Measurements from ENCODE around the gene LENEP.

The LENEP gene

DNA sequence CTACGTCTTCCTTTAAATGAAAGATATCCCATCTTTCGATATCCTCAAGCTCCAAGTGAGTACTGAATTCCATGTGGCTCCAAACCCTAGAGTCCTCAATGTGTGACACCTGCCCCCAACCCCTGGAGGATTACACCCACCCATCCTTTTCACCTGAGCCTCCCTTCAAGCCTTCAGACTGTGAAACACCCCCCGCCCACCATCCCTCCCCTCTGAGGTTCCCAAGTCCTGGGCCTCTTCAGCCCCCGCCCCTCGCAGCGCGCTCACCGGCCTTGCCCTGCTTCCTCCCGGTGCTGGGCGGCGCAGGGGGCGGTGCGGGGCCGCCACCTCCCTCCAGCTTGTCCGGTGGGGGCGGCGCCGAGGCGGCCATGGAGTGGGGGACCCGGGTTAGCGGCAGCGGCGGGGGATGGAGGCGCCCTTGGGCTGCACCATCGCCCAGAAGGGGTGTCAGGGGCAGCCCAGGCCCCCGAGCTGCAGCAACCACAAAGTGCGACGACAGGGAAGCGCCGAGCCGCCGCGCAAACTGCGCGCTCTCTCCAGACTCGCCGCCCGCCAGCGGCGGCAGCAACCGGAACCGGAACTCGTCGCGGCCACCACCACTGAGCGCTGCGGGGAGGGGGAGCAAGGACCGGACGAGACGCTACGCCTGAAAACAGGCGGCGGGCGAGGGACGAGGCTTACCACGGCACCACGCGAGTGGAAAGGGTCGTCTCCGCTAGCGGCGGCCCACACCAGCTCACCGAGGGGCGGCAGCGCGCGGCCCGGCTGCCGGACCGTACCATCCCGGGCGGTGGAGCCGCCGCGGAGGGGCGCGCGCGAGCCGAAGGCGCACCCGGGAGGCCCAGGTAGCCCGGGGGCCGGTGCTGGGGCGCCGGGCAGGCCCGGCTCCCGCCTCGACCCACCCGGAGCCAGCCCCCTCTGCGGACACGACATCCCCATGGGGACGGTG lies 31.9 kb upstream of the LENEP start, which contains the start of gene PYGO2:
PYGO2 (minus strand) TSS at position 576 of the 949 bp plus-strand sequence; CDS start at position 370, 206 bp downstream.
- DNase-seq, result peak; percentile 88 to 90

DNA sequence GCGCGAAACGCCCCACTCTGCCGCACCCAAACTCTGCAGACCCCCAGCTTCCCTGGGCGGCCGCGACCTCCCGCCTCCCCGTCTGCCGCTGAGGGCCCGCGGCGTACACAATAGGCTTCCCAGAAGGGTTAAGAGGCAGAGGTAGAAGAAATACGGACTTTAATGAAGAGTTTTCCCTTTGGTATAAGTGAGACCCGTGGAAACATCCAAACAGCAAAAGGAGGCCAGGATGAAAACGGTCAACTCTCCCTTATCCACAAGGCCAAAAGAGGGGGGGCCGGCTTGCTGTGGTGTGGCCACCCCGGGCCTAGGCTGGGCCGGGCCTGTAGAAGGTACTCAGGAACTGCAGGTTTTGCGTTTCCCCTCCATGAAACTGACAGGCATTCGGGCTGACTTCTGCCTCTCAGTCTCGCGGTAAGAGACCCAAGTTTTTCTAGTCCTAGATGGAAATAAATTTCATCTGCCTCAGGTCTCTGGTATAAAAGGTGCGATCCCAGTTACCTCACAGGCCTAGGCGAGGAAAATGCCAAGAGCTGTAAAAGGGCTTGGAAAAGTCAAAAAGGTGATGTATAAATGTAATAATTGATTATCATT lies 31.1 kb upstream of the LENEP start:
- DNase-seq, result no peak

DNA sequence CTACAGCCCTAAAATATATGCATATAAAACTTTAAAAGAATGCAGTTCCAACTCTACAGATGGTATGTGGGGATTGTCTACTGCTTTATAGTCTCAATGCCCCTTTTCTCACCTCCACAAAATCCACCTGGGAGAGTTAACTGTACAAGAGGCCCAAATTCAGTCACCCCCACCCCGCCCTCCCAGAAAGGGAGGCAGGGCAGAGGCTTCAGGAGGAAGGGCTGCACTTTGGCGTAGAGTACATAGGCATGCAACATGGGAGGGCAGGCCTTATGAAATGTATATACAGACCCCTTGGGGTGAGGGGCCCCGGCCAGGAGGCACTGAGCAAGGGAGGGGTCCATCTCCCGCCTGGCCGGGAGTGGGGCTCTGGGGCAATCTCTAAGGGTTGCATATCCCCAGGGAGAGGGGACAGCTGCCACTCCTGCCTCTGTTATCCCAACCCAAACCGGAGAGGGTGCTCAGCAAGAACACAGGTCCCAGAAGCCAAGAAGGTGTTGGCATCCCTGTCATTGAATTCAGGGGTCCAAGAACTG lies 30.5 kb upstream of the LENEP start:
- DNase-seq, result no peak

DNA sequence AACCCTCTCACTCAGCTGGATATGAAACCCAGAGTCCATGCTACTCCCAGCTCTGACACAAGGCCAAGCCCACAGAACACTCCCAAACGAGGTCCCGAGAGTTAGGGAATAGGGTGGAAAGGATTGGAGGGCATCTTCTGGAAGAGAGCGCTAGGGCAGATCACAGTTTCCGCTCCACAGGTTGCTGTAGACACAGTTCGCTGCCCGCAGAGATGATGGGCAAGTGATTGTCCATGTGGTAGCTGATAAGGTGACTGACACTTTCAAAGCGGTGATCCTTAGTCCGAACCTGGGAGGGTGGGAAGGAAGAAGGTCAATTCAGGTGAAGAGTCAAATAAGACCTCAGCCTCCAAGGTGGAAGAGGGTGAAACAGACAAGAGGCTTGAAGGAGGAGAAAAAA lies 29.7 kb upstream of the LENEP start:
- DNase-seq, result no peak

DNA sequence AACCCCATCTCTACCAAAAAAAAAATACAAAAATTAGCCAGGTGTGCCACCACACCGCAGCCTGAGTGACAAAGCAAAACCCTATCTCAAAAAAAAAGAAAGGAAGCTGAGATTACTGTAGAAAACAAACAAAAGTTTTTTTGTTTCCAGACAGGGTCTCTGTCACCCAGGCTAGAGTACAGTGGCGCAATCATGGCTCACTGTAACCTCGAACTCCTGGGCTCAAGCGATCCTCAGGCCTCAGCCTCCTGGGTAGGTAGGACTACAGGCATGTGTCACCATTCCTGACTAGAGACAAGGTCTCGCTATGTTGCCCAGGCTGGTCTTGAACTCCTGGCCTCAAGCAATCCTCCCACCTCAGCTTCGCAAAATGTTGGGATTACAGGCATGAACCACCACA lies 29.0 kb upstream of the LENEP start:
- no peak for DNase-seq

DNA sequence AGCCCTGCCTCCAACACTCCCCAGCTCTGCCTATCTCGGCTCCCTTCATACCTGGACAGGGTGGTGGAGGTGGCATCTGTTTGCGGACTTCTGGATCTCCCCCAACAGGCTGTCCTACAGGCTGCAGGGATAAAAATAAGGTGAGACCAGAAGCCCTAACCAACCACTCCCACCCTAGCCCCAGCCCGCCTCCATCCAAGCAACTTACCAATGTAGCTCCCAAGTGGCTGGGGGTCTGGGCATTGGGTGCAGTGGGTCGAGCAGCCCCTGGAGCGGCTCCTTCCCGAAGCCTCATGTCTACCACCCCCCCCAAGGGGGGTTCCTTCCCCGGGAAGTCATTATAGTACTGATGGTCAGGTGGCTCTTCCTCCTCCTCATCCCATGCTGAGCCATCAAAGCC lies 27.3 kb upstream of the LENEP start:
- no peak for DNase-seq

DNA sequence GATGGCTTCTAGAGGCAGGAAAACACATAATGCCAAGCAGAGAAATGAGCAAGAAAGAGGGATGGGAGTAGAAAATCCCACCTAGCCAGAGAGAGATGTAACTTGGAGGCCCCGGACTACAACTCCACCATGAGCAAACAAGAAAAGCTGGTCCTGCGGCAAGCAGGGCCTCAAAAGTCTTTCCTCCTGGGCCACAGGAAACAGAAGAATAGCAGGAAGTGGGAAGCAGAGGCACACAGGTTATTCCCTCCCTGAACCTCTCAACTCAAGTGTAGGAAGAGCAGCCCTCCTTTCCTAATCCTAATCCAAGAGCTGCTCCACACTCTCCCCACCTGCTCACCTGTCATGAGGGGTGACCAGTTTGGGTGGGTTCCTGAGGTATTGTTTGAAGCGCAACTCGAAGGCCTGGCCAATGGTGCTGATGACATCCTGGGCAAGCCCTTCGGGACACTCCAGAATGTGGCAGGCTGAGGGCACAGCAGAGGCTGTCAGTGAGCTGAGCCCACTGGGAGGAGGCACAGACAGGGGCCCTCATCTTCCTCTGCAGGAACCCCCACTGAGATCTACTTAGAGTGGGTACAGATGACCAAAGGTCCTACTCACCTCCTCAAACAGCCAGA lies 25.9 kb upstream of the LENEP start:
- no peak for DNase-seq

DNA sequence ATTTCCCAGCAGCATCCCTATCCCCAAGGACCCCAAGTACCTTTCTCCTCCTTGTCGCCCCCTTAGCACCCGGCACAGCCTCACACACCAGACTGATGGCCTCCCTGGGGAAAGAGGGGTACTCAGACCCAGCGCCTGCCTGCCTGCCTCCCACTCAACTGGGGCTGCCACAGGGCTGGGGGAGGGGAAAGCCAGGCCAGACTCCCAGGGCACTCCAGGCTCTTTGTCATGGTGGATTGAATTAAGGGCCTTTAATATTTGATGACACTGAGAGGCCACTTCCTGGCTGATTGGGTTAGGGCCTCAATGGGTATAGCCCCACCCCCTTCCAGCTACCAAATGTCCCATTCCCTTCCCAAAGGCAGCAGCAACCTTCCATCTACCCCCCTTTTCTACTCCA lies 24.7 kb upstream of the LENEP start:
- no peak for DNase-seq

DNA sequence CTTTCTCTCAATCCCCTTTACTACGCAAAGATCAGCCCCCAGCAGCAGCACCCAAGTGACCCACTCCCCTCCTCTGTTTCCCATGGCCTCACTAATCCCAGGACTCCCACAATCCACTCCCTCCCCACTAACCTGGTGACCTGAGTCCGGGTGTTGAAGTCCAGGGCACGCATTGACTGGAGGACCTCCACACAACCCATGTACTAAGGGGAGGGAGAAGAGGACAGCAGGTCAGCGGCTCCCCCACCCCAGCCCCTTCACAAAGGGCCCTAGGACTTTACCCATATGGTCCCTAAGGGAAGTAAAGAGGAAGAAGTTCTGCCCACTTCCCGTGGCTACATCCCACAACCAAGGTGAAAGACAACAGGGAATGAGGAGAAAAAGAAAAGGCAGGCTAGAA lies 24.1 kb upstream of the LENEP start:
- no peak for DNase-seq

DNA sequence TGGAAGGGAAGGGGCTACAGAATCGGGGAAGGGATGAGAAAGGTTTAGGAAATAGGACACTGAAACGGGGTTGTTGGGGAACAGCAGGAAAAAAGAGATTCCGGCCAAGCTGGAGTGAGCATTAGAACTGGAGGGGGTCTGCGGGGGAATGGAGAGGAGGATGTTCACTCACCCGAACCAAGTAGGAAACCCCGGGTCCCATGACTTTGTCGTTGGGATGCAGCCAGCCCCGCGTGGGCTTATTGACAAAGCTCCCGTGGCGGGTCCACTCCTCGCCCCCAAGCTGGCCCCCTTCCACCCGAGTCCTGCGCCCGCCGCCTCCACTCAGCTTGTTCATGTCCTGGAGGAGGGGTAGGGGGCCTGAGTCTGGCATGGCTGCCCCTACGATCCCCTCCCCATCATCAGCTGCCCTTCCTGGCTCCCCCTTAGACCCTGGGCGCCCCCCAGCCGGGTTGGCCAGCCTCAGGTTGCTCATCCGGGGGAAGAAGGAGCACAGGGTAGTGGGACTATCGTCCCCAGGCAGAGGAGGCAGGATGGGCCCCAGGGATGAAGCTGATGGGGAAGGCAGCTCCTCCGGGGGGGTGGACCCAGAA lies 23.4 kb upstream of the LENEP start:
- no peak for DNase-seq

DNA sequence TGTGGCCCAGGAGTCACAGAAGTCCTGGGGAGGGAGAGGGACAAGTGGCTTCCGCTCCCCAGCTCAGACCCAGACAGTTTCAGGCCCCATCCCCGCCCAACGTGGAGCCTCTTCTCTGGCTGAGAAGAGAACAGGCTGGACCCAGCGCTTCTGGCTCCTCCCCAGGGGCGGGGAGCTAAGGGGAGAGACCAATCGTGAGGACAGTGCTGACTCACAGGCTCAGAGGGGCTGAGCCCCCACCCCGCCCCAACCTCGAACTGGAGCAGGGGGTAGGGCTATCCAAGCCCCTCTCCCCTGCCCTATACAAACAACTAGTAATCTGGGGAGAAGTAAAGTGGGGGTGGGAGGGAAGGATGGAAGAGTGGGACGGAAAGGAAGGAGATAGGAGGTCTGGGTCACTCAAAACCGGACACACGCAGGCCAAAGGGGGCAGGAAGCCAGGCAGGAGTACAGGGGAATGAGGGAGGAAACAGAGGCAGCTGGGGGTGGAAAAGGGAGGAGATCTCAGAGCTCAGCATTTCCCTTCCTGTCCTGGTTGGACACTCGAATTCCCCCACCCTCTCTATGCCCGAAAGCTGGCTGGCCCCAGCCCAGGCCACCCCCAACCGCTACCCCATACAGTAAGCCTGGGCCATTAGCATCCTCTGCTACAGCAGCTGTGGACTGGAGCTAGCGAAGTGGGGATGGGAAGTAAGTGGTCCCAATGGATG lies 22.6 kb upstream of the LENEP start, which contains the start of gene SHC1:
SHC1 (minus strand) TSS at position 117 of the 710 bp plus-strand sequence. CDS start 221 bp downstream, outside the sequence.
- peak; percentile 66 to 69 for DNase-seq

DNA sequence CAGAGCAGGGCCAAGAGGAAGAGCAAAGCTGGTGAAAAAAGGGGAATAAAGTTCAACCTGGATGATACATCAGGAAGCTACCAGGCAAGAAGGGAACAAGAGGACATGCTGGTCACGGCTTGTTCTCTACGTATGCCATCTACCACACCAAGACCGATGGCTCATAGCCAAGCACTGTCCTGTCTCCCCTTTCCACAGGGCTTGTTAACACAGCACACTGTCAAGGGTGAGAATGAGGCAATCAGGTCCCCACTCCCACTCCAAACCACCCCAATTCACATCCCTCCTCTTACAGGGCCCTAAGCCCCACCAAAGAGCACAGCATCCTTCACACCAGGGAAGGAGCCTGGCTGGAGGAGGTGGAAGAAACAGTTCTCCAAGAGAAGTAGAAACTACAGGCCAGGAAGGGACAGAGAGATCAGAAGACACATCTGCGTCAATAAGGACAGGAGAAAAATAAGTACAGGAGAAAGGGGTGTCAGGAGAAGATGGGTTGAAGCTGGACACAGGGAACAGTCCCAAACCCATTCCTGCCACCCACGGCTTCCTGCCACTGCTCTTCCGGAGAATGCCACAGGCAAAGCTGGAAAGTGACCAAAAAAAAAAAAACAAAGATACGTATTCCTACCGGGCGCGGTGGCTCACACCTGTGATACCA lies 21.9 kb upstream of the LENEP start:
- no peak for DNase-seq

DNA sequence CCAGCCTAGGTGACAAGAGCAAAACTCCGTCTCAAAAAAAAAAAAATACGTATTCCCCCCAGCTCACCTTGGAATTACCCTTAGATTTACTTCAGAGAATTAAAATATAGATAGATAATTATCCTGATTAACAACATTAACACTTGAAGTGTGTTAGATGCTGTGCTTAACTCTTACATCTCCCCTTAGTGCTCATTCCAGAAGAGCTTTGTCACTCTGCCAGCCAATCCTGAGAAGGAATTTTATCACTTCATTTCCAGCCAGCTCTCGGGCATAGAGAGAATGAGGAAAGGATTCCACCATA lies 21.2 kb upstream of the LENEP start:
- no peak for DNase-seq

DNA sequence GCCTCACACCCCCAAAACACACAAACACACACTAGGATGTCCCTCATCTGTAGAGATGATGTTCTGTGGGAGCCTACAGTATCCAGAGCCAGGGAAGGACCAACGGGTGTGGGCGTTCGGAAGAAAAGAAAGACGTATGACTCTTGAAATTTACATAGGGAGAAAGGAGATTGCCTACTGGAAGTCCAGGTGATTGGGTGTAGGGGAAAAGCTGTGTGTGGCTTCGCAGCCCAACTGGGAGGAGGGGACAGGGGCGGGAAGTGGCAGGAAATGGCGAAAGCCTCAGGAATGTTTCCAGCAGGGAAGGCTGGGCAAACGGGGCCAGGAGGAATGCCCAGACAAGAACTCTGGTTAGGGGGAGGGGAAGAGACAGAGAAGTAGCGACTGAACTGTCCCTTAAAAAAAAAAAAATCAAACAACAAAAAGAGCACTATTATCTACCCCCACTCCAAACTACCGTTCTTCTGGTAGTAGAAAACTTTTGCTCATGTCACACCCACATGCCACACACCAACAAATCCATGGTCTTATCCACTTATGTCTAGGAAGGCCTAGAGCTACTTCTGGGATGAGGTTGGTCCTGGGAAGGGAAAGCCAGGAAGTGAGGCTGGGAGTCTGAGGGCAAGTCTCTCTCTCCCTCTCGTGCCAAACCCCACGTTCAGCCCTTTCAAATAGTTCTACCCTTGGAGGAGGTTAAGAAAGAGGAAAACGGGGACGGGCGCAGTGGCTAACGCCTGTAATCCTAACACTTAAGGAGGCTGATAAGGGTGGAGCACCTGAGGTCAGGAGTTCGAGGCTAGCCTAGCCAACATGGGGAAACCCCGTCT lies 20.7 kb upstream of the LENEP start:
- no peak for DNase-seq

DNA sequence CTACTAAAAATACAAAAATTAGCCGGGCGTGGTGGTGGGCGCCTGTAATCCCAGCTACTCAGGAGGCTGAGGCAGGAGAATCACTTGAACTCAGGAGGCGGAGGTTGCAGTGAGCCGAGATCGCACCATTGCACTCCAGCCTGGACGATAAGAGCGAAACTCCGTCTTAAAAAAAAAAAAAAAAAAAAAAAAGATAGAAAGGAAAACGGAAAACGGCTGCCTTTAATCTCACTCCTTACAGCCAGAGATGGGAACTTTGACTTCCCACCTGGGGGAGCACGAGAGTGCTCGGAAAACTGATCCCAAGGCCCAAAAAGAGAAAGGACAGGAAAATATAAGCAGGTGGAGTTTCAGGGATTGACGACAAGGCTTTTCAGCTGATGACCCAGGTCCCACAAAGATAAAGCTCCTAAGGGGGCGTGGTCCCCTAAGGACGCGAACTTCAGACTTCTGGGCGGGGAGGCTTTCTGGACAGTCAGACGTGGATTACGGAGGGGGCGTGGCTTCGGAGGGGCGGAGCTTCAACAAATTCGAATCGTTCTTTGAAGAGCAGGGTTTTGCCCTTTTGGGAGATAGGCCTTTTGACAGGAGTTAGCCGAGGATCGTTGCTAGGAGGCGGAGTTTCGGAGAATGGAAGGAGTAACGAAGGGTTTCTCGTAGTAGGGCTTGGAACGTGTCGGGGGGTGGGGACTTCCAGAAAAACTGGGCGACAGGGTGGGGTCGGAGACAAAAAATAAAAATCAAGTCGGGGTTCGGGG lies 19.9 kb upstream of the LENEP start:
- peak; percentile 97 to 98 for DNase-seq

DNA sequence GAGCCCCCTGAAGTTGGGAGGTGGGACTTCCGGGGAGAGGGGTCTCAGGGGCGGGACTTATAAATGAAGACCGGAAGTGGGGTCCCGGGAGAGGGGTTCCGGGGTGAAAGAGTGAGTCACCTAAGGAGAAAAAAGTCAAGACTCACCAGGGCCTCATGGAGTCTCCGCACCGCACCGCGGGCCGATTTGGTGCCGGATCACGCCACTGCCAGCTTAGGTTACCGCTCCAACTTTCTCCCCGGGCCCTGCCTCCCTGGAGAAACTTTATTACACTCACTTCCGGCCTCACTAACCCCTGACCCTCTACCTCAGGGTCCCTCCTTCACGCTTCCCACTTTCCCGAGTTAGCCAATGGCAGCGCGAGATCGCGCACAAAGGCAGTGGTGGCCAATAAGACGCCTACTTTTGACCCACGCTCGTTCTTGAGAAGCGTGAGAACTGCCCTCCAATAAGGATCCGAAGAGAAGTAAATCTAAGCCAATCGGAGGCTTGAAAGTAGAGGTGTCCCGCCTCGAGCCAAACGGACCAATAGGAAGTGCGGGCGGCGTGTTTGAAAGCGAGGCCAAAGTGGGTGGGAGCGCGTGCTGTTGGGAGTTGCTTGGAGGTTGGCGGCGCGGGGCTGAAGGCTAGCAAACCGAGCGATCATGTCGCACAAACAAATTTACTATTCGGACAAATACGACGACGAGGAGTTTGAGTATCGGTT lies 19.1 kb upstream of the LENEP start, which contains the start of gene CKS1B:
CKS1B (plus strand) TSS at position 580 of the 706 bp plus-strand sequence; CDS start at position 645, 65 bp downstream.
- peak; percentile 97 for DNase-seq

DNA sequence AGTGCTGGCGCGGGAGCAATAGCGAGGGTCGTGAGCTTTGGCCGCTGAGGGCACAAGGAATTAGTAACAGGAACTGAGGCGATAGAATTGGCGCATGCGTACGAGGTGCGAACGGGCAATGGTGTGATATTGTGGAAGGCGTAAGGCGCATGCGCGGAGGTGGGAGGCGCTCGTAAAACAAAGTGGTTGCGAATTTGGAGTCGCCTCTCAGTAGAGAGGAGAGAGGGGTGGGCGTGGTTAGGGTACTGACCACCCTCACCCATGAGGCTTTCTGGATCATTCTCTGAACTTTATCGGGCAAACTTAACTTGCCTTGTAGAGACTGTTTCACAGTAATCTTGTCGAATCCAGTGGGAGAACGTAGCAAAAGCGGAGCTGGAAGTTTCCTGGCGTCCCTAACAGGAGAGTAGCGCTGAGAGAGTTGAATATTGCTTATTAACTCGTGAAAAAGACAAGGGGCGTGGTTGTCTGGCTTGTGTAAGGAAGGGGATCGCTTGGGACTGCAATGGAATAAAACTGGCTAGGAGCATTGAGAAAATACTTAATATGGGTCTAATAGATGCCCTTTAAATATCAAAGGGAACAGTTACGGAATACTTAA lies 18.5 kb upstream of the LENEP start:
- DNase-seq, result peak; percentile 97 to 98

DNA sequence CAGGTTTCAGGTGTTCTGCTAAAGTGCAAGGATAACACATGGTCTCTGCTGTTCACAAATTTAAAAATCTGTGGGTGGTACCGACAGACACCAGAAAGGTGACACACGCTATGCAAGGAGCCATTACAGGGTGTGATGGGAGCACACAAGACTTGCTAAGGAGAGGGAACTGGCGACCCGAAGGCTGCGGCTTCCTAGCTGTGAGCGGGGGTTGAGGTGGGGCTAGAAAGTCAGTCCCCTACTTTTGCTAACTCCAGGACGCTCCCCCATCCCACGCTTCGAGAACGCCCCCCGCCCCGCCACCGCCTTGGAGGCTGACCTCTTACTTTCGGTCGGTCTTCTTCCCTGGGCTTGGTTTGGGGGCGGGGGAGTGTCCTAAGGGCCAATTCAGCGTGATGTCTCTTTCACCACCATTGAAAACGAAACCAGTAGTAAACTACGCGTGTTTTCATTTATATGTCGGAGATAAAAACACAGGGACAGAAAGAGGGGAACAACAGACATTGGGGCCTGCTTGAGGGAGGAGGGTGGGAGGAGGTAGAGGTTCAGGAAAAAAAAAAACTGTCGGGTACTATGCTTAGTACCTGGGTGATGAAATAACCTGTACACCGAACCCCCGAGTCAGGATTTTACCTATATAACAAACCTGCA lies 17.9 kb upstream of the LENEP start:
- peak; percentile 78 to 79 for DNase-seq

Measured in activated T-cell treated with anti-CD3 and anti-CD28 coated beads, Interleukin-2, amount 50 U/mL, for 48 hours (primary cell).